Ramos (cell line): Measurements from ENCODE around the gene MGST3.
"Not testable (repeated sequence)": the region's sequence is repeated elsewhere in the genome, so short reads cannot be mapped to it uniquely, and the experiment has no call there.

Source experiments
- in situ Hi-C: fragments of 300-500 bp; cut with MboI; formaldehyde crosslinking; loops from one replicate; pipeline ENCODE4 v1.14.3; 2022; ENCODE audit warnings: low sequenced_read_pairs; ENCODE audit not compliant: unreplicated experiment

MGST3 gene

DNA sequence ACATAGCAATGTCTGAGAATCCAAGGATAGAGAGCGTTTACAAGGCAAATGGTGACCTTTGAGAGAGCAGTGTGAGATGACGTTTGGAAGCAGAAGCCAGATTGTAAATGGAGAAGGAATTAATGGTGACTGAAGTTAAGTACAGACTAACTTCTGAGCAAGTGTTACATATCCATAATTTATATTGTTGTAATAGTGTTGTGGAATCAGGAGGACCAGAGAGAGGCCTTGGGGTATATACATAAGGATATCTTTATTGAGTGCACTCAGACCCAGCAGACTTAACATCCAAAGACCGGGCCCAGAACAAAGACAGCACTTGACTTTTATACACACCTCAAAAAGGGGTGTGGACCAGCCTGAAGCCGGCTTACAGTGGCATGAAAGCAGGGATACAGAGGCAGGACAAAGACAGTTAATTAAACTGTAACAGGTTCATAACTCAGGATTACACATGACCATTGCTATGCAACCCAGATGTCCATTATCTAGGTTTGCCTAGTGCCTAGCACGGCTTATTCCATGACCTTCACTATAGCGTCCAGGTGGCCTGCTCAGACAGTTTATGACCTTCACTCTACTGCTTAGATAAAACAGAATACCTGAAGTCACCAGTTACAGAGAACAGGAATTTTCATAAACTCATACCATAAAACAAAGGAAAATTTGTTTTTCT lies 2.7 kb upstream of the MGST3 start:
- in situ Hi-C loops, result no loop called here

DNA sequence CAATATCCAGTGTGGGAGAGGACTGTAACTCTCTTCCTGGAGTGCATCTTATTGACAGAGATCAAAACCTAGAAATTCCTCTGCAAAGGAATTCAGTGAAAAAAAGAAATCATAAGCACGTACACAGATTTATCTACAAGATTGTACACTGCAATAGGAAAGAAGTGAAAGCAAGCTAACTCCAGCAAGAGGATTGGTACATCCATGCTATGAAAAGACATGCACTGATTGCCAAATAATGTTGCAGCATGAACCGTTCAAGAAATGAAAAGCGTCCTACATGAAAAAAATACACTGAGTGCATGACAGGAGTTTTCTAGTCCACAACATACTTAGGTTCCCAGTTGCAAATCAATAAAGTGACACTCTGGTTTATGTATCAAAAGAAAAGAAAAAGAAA lies 1.9 kb upstream of the MGST3 start:
- in situ Hi-C loops, result no loop called here

DNA sequence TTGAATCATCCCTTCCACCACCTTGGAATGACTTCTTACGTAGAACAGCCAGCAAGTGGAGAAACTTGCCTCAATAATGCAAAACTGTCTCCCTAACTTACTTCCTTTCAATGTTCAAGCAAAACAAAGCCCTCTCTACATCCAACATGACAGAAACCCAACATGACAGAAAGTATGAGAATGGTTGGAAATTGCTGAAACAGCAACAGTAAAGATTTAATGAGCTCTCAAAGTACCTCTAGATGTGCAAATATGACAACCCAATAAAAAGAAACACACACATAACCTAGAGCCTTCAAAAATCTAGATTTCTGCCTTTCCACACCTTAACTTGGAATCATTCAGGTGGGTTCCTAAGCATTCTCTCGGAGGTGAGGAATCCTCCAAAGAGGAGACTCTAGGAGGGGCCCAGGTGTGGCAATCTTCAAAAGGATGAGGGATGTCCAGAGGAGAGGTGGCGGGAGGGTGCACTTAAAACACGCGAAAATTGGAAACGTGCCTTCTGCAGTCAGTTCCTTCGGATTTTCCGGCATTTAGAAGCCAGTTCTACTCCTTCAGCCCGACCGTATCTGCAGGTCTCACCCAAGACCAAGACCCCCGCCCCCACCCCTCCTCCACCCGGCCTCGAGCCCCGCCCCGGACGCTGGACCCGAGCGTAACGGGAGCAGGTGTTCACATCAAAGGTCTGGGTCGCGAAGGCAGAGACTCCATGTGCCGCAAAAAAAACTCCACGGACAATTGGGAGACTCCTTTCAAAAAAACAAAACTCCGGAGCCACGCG lies 996 bp upstream of the MGST3 start:
- in situ Hi-C loops, result no loop called here

DNA sequence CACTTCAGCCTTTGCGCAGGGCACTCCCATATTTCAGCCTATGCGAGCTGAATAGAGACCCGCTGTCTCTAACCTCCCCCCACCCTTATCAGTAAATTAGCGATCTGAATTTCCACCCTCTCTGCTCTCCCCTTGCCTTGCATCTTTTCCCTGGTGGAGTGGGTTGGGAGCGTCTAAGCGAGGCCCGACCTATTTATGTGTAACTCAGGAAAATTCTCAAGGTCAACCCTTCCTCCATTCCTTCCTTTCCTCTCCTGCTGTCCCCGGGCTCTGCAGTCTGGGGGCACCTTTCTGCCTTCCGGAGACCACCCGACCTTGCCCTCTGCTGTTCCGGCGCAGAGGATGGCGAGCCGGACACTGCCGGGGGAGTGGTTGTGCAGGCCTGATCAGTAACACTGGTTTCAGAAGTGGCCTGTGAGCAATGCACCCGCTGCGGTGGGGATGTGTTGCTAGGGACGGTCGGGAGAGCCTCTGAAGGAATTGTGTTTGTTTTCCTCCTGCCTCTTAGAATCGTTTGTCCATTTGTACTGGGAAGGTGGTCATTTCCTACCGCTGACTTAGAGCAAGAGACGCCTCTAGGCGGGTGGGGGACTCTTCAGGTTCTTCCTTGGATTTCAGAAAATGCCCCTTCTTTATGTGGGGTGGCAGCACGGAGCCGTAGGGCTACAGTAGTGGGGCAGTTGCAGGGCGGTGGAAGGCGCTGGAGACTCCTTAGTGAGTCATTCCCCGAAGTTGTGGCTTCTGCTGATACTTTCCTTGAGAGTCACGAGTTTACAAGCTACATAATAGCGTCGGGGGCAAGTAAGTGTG lies 513 bp downstream of the MGST3 start:
- in situ Hi-C loops, result no loop called here

DNA sequence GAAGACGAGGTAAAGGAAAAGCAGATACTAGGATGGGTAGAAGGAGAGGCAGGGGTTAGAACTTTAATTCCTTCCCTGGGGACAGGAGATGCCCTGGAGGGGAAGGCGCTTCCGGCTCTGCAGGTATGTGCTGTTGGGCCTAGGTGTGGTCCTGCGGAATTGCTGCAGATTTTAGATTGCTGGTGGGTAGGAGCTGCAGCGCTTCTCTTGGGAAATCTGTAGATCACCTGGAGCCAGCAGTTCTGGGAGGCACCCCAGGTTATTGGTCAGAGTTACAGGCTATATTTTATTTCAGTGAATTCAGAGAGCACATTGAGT lies 1.1 kb downstream of the MGST3 start:
- in situ Hi-C loops, result no loop called here

DNA sequence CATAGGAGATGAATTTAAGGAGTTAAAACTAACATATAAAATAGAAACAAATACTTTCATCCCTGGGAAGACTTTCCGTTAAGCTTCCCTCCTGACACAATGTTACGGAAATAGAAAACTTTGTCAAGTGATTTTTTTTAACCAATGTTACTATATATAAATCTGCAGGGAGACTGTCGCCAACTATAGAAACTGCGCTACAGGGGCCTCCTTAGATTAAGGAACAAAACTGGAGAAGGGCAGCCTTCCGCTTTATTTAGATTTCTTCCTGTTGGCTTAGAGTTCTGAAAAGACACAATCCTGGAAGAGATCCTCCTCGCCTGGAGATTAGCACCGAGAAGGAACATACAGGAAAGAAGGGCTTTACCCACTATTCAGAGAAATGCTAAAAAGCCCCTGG lies 1.5 kb downstream of the MGST3 start:
- in situ Hi-C loops, result no loop called here

DNA sequence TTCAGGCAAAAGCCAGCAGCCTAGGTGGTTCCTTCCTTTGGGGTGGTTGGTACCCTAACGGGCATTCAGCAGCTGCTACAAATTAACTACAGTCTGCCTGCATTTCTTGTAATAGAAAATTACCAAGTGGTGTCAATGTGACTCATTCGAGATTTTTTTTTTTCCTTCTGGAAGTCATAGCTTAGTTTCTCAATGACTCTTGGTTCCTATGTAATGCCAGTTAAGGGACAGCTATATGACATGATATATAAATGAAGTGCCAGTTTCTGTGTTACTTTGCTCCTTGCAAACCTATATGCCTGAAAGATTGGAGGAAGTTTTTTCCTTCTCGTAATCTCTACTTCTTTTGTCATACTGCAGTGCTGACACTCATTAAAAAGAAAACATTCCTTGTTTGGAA lies 2.6 kb downstream of the MGST3 start:
- in situ Hi-C loops, result no loop called here

DNA sequence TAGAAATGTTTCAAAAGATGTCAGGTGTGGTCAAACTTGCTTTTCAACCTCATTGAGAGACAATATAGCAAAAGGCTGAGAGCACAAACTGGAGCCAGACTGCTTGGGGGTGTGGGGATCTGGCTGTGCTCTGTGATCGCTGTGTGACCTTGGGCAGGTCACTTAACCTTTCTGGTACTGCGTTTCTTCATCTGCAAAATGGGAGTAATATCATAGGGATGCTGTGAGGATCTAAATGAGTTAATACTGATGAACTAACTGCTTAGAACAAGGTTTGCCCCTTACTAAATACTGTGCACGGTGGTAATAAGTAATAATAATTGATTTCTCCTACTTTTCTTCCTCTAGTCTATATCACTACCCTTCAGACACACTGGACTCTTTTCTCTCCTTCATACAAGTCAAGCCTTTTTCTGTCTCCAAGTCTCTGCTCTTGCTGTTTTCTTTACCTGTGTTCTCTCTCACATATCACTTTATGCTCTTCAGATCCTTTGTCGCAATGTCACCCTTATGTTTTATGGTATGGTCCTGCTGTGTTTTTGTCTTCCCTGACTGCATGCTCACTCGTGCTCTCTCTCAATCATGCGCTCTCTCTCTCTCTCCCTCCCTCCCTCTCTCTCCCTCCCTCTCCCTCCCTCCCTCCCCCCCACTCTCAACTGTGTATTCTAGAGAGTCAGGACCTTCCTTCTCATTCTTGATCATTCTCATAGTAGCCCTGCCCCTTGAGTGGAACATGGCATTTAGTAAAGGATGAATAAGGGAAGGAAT lies 3.3 kb downstream of the MGST3 start:
- in situ Hi-C loops, result no loop called here

DNA sequence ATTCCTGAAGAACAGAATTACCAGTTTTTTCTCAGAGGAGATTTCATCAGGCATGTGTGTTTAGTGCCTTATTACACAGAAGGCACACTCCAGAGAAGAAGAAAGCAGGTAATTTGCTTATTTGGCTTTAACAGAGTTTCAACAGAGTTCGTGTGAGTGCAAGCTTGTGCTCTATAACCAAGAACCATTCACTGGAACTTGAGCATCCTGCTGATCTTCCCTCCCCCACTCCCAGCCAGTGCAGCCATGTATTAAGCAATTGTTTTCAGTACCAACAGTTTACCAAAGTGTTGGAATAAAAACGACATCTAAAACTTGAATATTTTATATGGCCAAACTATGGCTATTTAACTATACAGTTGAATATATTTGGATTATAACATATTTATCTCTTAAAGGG lies 4.3 kb downstream of the MGST3 start:
- in situ Hi-C loops, result no loop called here

DNA sequence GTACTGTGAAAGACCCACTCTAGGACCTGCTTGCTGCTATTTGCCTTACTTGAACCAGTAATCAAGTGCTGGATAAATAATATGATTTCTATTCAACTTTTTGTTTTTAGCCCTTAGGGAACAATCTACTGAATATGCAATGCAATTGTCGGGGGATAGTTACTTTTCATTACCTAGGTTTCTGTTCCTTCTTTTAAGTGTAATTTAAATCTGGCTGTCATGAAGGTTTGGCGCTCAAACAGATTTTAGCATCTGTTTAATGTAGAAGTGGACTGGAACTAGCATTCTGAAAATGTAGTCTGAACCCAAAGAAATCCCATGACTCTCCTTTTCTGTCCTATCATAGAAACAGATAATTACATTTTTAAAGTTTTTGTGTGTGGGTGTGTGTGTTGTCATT lies 4.8 kb downstream of the MGST3 start:
- in situ Hi-C loops, result no loop called here

DNA sequence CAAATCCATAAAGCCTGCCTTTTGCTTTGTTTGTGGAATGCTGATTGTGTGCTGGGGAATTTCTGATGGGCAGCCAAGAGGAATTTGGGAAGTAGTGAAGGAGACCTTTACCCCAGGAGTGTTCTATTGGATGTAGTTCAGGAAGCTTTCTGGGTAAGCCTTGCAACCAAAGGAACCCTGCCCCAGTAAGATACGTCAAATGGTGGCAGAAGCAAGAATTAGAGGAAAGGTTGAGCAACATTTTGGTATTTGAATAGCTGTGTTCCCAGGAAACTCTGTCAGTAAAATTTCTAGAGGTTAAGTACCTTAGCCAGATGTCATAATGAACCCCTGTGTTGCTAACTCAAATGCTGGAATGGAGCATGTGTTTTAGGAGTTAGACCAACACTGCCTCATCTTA lies 6.4 kb downstream of the MGST3 start:
- in situ Hi-C loops, result no loop called here

DNA sequence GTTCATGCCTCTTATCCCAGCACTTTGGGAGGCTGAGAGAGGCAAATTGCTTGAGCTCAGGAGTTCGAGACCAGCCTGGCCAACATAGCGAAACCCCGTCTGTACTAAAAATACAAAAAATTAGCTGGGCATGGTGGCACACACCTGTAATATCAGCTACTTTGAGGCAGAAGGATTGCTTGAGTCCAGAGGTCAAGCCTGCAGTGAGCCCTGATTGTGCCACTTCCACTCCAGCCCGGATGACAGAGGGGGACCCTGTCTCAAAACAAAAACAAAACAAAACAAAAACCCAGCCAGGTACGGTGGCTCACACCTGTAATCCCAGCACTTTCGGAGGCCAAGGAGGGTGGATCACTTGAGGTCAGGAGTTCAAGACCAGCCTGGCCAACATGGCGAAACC lies 7.2 kb downstream of the MGST3 start:
- in situ Hi-C loops, result not testable (repeated sequence)

DNA sequence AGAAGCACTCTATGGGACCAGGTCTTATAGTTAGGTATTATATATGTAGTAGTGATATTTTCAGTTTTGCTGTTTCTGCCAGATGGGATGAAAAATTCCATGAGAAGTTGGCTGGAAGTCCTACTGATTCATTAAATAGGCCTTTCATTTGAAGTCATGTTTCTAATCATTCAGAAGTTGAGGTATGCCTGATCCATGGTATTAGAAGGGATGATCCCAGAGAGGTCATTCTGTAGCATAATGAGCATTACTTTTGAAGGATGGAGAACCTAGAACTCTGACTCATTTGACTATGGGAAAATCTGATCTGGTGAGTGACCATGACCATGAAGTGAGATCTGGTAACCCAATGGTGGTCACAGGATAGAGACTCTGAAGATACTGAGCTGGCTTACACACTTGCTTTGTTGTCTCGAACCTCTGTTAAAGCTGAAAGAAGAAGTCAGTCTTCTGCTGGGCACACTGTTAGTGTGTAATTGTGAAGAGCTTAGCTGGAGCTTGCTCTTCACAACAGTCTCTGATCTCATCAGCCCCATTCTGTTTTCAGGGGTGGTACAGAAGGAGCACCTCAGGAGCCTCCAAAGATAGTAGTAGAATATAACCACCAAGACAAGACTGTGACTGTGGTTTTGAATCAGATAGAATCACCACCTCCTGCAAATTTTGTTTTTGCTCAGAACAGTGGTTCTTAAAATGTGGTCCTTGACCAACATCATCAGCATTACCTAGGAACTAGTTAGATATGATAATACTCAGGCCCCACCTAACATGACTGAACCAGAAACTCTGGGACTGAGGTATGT lies 9.0 kb downstream of the MGST3 start:
- in situ Hi-C loops, result no loop called here

DNA sequence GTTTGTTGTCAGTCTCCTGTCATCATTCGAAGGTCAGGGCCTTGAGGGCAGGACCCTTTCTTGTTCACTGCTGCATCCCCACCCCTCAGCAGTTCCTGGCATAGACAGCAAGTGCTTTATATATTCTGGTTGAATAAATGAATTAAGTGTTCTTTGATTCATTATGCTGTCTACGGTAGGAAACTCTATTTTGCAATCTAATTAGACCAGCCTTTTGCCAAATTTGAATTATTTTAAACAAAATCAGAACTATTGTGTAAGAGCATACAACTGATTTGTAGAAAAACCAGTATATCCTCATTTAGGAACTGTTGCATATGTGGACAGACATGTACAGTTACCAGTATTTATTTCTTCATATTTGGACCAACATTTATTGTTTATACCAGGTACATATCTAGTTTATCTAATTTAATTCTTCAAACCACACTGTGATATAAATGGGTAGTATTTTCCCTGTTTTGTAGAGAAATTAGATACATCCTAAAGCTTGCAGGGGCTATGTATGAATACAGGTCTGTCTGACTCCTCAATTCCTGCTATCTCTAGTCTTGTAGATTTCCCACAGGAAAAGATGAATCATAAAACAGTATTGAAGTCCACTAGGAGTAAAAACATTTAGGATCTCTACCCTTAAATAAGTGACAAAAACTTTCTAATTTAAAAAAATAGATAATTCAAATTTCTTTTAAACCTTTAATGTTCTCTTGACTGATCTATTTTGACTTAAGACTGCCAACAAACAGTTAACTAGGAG lies 10.4 kb downstream of the MGST3 start:
- in situ Hi-C loops, result no loop called here

DNA sequence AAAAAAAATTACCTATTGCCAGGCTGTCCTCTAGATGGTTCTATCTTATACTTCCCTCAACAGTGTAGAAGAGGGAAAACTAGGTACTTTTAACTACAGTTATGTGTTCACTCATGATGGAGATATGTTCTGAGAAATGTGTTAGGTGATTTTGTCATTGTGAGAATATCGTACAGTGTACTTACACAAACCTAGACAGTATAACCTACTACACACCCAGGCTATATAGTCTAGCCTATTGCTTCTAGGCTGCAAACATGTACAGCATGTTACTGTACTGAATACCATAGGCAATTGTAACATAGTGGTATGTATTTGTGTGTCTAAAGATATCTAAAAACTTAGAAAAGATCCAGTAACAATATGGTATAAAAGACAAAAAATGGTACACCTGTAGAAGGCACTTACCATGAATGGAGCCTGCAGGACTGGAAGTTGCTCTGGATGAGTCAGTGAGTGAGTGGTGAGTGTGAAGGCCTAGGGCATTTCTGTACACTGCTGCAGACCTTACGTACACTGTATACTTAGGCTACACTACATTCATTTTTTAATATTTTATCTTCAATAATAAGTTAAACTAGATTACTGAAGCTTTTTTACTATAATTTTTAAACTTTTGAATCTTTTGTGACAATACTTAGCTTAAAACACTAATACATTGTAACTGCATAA lies 13.2 kb downstream of the MGST3 start:
- in situ Hi-C loops, result no loop called here

DNA sequence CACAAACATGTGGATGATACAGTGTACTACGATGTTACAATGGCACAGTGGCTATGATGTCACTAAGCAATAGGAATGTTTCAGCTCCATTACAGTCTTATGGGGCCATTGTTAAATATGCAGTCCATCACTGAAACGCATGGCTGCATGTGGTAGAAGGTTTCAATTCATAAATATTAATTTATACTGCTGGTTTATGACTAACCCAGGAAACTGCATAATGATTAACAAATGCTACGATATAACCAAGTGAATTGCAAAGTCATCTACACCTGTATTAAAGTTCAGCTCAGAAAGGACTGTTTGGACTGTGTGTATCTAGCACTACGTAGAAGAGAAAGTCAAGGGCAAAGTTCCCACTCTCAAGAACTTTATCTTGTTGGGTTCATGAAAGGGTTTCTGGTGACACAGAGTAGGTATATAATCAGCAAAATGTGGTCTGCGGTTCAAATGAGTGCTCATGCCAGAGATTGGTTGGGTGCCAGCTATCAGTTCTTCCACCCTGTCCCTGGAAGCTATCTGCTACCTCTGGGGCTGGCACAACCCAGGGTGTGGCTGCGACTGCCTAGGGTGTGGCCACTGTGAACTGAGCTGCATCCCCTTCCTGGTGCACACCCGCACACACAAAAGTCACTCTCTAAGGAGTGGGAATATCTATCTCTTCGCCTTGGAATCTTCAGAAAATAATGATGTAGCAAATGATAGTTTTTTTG lies 14.8 kb downstream of the MGST3 start:
- in situ Hi-C loops, result no loop called here

DNA sequence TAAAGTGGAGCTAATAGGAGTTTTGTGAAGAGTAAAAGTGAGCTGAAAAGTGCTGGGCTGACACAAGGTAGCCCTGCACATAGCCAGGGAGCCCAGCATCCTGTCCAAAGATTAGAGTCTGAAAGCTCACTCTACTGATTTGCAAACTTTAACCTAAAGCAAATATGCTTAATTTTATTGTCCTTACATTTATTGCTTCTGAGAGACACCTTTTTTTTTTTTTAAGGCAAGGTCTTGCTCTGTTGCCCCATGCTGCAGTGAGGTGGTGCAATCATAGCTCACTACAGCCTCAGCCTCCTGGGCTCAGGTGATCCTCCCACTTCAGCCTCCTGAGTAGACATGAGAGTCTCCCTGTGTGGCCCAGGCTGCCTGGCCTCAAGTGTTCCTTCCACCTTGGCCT lies 16.5 kb downstream of the MGST3 start:
- in situ Hi-C loops, result no loop called here

DNA sequence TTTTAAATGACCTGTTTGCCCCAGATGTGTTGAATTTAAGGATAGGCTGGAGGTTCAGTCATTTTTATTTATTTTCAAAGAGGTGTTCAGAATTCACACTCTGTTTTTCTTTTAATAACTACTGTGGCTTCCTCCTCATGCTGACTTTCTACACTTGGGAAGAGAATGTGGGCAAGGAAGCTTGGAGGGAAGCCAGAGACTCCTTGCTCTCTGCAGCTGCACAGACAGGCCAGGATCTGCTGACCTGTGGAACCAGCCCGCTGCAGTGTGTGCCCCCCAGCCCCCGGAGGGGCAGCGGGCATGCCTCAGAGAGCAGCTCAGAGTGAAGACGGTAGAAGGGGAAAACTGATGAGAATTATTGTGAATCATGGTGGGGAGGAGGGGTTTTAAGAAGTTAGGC lies 16.9 kb downstream of the MGST3 start:
- in situ Hi-C loops, result no loop called here
